ENCODE data around the gene E2F6. TPM values are rescaled to one million over a fixed set of nuclear protein-coding genes. Genes with fewer than 3 reads are reported as not detected.

The E2F6 gene
- total and polyA plus RNA-seq, 9 of the 15 experiments (the other 6 are each of a cell fraction or from before 2014, with no cell fraction given) = 13.6 to 33.9 (median 26.1) TPM

DNA sequence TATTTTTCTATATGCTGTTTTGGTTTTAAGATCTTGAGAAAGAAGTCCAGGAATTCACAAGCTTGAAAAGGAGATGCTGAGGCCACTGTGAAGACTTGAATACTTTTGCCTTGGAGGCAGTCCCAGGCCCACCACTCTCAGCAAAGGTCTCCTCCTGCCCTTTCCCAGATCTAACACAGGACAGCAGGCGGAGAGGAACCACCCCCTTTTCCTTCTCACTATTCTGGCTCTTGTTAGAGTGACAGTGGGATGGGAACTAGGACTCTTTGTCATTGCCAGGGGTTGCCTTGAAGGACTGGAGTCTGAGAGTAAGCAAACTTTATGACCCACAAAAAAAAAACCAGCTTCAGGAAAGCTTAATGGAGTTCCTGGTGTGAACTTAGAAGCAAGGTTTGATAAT lies 54.7 kb downstream of the E2F6 start:
- no peaks in the 10 kb centered on the region for H3K79me2 ChIP-seq (ENCODE audit: control insufficient read depth, insufficient read depth, low read length)
- H3K9me3 ChIP-seq (replicated peaks; ENCODE audit: control insufficient read depth, insufficient read depth, low read depth, low read length) = no peaks in the 10 kb centered on the region
- FAIRE-seq (no peak), DNase-seq (ENCODE audit: extremely low read depth in 1 of 4, low spot score in 3 of 4) (no peak), ATAC-seq (no peak)
- no peak overlapping the region for H3K27ac ChIP-seq (ENCODE audit: extremely low read depth, low read depth, low read length)
- H3K9ac ChIP-seq (ENCODE audit: insufficient read depth in 1 of 2, low read depth in 2 of 2, low read length in 2 of 2) = no peak overlapping the region
- ChIA-PET CTCF (ENCODE audit: low intra/inter-chr PET ratio) (interaction anchor here (2.0 to 2.2 kb wide), 2 partner anchors 176 to 279 kb away, joined by 20 to 23 read pairs; a partner anchor contains a TSS), POLR2A (interaction anchor here (0.7 to 1.2 kb wide), 3 partner anchors 10 to 278 kb away, joined by 3 to 4 read pairs (median 3); partner anchors contain the start of gene SLC66A3)
- H3K27me3 ChIP-seq (ENCODE audit: control insufficient read depth in 2 of 2, insufficient read depth in 2 of 2, low read length in 2 of 2) = no peaks in the 10 kb centered on the region
- no peak overlapping the region for H3K4me2 ChIP-seq (ENCODE audit: insufficient read depth, low read length)
- H3K4me3 ChIP-seq = no peak overlapping the region
- no peaks in the 10 kb centered on the region for H3K36me3 ChIP-seq (ENCODE audit: control insufficient read depth, insufficient read depth, low read length)
- H3K4me1 ChIP-seq (replicated peaks in 1 of 2; ENCODE audit: control insufficient read depth in 2 of 2, insufficient read depth in 2 of 2, low read length in 2 of 2) = peaks cover 3 to 17% of the 10 kb centered on the region in 2 experiments; a peak in 4 of 5 replicates
- TF ChIP-seq ETV1 (tag; conservative IDR thresholded peaks at IDR 0.05; ENCODE audit: low read depth) = no peak
- TF ChIP-seq, protein P1, sequence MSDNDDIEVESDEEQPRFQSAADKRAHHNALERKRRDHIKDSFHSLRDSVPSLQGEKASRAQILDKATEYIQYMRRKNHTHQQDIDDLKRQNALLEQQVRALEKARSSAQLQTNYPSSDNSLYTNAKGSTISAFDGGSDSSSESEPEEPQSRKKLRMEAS (CRISPR knock-in tag; IDR thresholded peaks at IDR 0.05) = no peak
- no peak for TF ChIP-seq MECOM (CRISPR knock-in tag; IDR thresholded peaks at IDR 0.05)
- TF ChIP-seq CBFB (CRISPR knock-in tag; IDR thresholded peaks at IDR 0.05) = no peak
- TF ChIP-seq KAT8 (IDR thresholded peaks at IDR 0.05; ENCODE audit: low read depth) = no peak
- TF ChIP-seq, protein P2, sequence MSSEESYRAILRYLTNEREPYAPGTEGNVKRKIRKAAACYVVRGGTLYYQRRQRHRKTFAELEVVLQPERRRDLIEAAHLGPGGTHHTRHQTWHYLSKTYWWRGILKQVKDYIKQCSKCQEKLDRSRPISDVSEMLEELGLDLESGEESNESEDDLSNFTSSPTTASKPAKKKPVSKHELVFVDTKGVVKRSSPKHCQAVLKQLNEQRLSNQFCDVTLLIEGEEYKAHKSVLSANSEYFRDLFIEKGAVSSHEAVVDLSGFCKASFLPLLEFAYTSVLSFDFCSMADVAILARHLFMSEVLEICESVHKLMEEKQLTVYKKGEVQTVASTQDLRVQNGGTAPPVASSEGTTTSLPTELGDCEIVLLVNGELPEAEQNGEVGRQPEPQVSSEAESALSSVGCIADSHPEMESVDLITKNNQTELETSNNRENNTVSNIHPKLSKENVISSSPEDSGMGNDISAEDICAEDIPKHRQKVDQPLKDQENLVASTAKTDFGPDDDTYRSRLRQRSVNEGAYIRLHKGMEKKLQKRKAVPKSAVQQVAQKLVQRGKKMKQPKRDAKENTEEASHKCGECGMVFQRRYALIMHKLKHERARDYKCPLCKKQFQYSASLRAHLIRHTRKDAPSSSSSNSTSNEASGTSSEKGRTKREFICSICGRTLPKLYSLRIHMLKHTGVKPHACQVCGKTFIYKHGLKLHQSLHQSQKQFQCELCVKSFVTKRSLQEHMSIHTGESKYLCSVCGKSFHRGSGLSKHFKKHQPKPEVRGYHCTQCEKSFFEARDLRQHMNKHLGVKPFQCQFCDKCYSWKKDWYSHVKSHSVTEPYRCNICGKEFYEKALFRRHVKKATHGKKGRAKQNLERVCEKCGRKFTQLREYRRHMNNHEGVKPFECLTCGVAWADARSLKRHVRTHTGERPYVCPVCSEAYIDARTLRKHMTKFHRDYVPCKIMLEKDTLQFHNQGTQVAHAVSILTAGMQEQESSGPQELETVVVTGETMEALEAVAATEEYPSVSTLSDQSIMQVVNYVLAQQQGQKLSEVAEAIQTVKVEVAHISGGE (CRISPR knock-in tag; IDR thresholded peaks at IDR 0.05) = no peak
- TF ChIP-seq NR4A1 (CRISPR knock-in tag; IDR thresholded peaks at IDR 0.05) = peak; percentile 29; the same call in 1 of the 2 replicates
- TF ChIP-seq NR4A1 (tag; IDR thresholded peaks at IDR 0.05) = no peak
- TF ChIP-seq CBX5 (IDR thresholded peaks at IDR 0.05; ENCODE audit: borderline replicate concordance, low read depth) = no peak
- no peak for TF ChIP-seq MTA1 (IDR thresholded peaks at IDR 0.05; ENCODE audit: borderline replicate concordance)
- no peak overlapping the region for H2AFZ ChIP-seq (ENCODE audit: low read depth, low read length)
- H4K20me1 ChIP-seq (replicated peaks; ENCODE audit: control insufficient read depth, insufficient read depth, low read length) = no peaks in the 10 kb centered on the region
- in situ Hi-C loops (cut with MboI) = loop anchor here (25.0 kb wide), 3 partner anchors 174 to 574 kb away; a partner anchor contains a TSS
- no peaks in the 10 kb centered on the region for H3K9me1 ChIP-seq (ENCODE audit: control insufficient read depth, insufficient read depth, low read length)
- intact Hi-C loops (cut with micrococcal nuclease) = loop anchor here (5.0 to 10.0 kb wide), 3 partner anchors 69 to 576 kb away; partner anchors contain the start of genes ROCK2 and SLC66A3
- BruUV-seq (replicated peaks) = no TSS peak
- 82% methylated on average over 1 of the region's 1 CpG for WGBS (ENCODE audit: insufficient coverage, low coverage, missing lambda C conversion rate)

Data from K562 (cell line).